ENCODE measurements around the gene PCDHA12. TPM values are rescaled to one million over a fixed set of nuclear protein-coding genes. Genes with fewer than 3 reads are reported as not detected.
A peak's percentile ranks its signal among the peaks of the same experiment; 100 is the strongest.

PCDHA12 gene
- total RNA-seq, 1 donor from 2014 or later: 16.0 TPM

DNA sequence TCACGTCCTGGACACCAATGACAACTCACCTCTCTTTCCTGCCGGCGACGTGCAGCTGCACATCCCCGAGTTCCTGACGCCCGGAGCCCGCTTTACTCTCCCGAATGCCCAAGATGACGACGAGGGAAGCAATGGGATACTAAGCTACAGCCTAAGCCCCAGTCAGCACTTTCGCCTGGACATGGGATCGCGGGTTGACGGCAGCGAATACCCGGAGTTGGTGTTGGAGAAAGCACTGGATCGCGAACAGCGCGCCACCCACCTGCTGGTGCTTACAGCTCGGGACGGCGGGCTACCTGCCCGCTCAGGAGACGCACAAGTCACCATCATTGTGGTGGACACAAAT lies 52.1 kb downstream of the PCDHA12 start:
- no peak for DNase-seq (ENCODE audit: low read depth)
- Histone ChIP-seq H3K27me3 (ENCODE audit: insufficient read depth, low read length) (peaks cover 13% of the 10 kb centered on the region), H4K20me1 (ENCODE audit: insufficient read depth, low read length) (no peaks in the 10 kb centered on the region), H2AFZ (ENCODE audit: low read depth, low read length) (peak overlapping the region; percentile 78), H3K4me2 (ENCODE audit: low read length) (peak overlapping the region; percentile 80), H3K9ac (ENCODE audit: low read length) (no peak overlapping the region), H3K9me3 (ENCODE audit: insufficient read depth, low read depth, low read length) (peaks cover 11% of the 10 kb centered on the region), H3K4me3 (ENCODE audit: insufficient read depth, low read depth, low read length) (peak overlapping the region; percentile 37), H3K4me1 (ENCODE audit: insufficient read depth, low read length) (peaks cover 3% of the 10 kb centered on the region), H3K27ac (ENCODE audit: low read depth, low read length) (no peak overlapping the region), H3K36me3 (ENCODE audit: insufficient read depth, low read length) (no peaks in the 10 kb centered on the region), H3K79me2 (ENCODE audit: insufficient read depth, low read length) (no peaks in the 10 kb centered on the region)
- H3K4me1 Mint-ChIP-seq (ENCODE audit: low read depth, unreplicated experiment): peaks cover 2% of the 10 kb centered on the region
- no peaks in the 10 kb centered on the region for H3K27me3 Mint-ChIP-seq (ENCODE audit: low read depth, unreplicated experiment)
- FAIRE-seq: no peak
- no peaks in the 10 kb centered on the region for H3K9me3 Mint-ChIP-seq (ENCODE audit: unreplicated experiment)
- H3K4me3 Mint-ChIP-seq (ENCODE audit: unreplicated experiment): peak overlapping the region; percentile 88
- no peaks in the 10 kb centered on the region for H3K36me3 Mint-ChIP-seq (ENCODE audit: low read depth, unreplicated experiment)
- TF ChIP-seq, protein P1, sequence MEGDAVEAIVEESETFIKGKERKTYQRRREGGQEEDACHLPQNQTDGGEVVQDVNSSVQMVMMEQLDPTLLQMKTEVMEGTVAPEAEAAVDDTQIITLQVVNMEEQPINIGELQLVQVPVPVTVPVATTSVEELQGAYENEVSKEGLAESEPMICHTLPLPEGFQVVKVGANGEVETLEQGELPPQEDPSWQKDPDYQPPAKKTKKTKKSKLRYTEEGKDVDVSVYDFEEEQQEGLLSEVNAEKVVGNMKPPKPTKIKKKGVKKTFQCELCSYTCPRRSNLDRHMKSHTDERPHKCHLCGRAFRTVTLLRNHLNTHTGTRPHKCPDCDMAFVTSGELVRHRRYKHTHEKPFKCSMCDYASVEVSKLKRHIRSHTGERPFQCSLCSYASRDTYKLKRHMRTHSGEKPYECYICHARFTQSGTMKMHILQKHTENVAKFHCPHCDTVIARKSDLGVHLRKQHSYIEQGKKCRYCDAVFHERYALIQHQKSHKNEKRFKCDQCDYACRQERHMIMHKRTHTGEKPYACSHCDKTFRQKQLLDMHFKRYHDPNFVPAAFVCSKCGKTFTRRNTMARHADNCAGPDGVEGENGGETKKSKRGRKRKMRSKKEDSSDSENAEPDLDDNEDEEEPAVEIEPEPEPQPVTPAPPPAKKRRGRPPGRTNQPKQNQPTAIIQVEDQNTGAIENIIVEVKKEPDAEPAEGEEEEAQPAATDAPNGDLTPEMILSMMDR (IDR thresholded peaks at IDR 0.05; ENCODE audit: insufficient read depth, low read depth, low read length): no peak
- no peak for TF ChIP-seq EZH2 (IDR thresholded peaks at IDR 0.05; ENCODE audit: insufficient read depth, low read length)
- peak overlapping the region; percentile 72 for H3K27ac Mint-ChIP-seq (ENCODE audit: unreplicated experiment)

Other genes with a start within 250 kb of the PCDHA12 start
- gene CD14, start 242.1 kb upstream of the PCDHA12 start, total RNA-seq: 0.16 and 0.34 TPM in 2 replicates
- gene TMCO6, start 235.9 kb upstream of the PCDHA12 start, total RNA-seq: 7.0 and 8.0 TPM in 2 replicates
- gene NDUFA2, start 227.7 kb upstream of the PCDHA12 start, total RNA-seq: 55.9 and 62.3 TPM in 2 replicates
- 67.3 and 71.6 TPM in 2 replicates for gene IK, start 227.5 kb upstream of the PCDHA12 start, total RNA-seq
- 28.8 and 31.2 TPM in 2 replicates for gene WDR55, start 210.4 kb upstream of the PCDHA12 start, total RNA-seq
- gene DND1, start 201.7 kb upstream of the PCDHA12 start, total RNA-seq: 1.4 and 1.7 TPM in 2 replicates
- 84.6 and 95.2 TPM in 2 replicates for gene HARS1, start 183.9 kb upstream of the PCDHA12 start, total RNA-seq
- gene HARS2, start 183.9 kb upstream of the PCDHA12 start, total RNA-seq: 26.5 and 29.9 TPM in 2 replicates
- gene ZMAT2, start 174.9 kb upstream of the PCDHA12 start, total RNA-seq: 53.5 and 57.4 TPM in 2 replicates
- not detected in 2 replicates for gene PCDHA1, start 89.2 kb upstream of the PCDHA12 start, total RNA-seq
- 2.3 and 2.5 TPM in 2 replicates for gene PCDHA2, start 80.5 kb upstream of the PCDHA12 start, total RNA-seq
- 0.84 and 1.1 TPM in 2 replicates for gene PCDHA3, start 74.3 kb upstream of the PCDHA12 start, total RNA-seq
- 9.5 and 9.6 TPM in 2 replicates for gene PCDHA4, start 68.2 kb upstream of the PCDHA12 start, total RNA-seq
- 1.0 and 1.7 TPM in 2 replicates for gene PCDHA5, start 53.7 kb upstream of the PCDHA12 start, total RNA-seq
- gene PCDHA6, start 47.3 kb upstream of the PCDHA12 start, total RNA-seq: 2.7 TPM in 2 replicates
- 2.6 TPM in 2 replicates for gene PCDHA7, start 41.0 kb upstream of the PCDHA12 start, total RNA-seq
- gene PCDHA8, start 34.1 kb upstream of the PCDHA12 start, total RNA-seq: 0.99 and 1.0 TPM in 2 replicates
- gene PCDHA9, start 26.9 kb upstream of the PCDHA12 start, total RNA-seq: 0.95 and 1.1 TPM in 2 replicates
- 15.5 and 16.0 TPM in 2 replicates for gene PCDHA10, start 19.4 kb upstream of the PCDHA12 start, total RNA-seq
- gene PCDHA11, start 6.4 kb upstream of the PCDHA12 start, total RNA-seq: 4.9 and 5.8 TPM in 2 replicates
- gene PCDHA13, start 6.8 kb downstream of the PCDHA12 start, total RNA-seq: 1.2 and 1.7 TPM in 2 replicates
- 5.7 and 5.9 TPM in 2 replicates for gene PCDHAC1, start 51.0 kb downstream of the PCDHA12 start, total RNA-seq
- gene PCDHAC2, start 91.2 kb downstream of the PCDHA12 start, total RNA-seq: 6.9 and 7.7 TPM in 2 replicates
- not detected in 2 replicates for gene PCDHB1, start 176.1 kb downstream of the PCDHA12 start, total RNA-seq
- gene PCDHB2, start 219.3 kb downstream of the PCDHA12 start, total RNA-seq: 44.3 and 50.7 TPM in 2 replicates
- 3.6 and 3.9 TPM in 2 replicates for gene PCDHB3, start 225.2 kb downstream of the PCDHA12 start, total RNA-seq
- gene PCDHB4, start 246.5 kb downstream of the PCDHA12 start, total RNA-seq: 1.0 and 1.1 TPM in 2 replicates